Right cardiac atrium (tissue), 5 donors: ENCODE data around the gene SLC25A48. TPM values are rescaled to one million over a fixed set of nuclear protein-coding genes. Genes with fewer than 3 reads are reported as not detected.

Experiments
- ATAC-seq, 2 donors: fragments of 200-7000 bp; cut with Tn5 transposase; one replicate each; pipeline versions ENCODE4 v1.8.0 to v1.9.1; 2020; ENCODE audit warnings: moderate library complexity in 2 of 2, mild to moderate bottlenecking in 1 of 2
- DNase-seq, 3 donors: peaks; one replicate each; pipeline ENCODE4 v3.0.0-alpha.2; 2020
- H3K27ac ChIP-seq: one replicate; pipeline ENCODE4 v1.5.1; 2013; ENCODE audit warnings: mild to moderate bottlenecking, low read length, control low read depth, moderate library complexity
- H3K27me3 ChIP-seq: one replicate; pipeline ENCODE4 v1.6.1; 2013; ENCODE audit not compliant: control insufficient read depth, insufficient read depth
- H3K4me1 ChIP-seq: one replicate; pipeline ENCODE4 v1.6.1; 2013; ENCODE audit warnings: low read length; ENCODE audit not compliant: control insufficient read depth, insufficient read depth
- H3K4me3 ChIP-seq: one replicate; pipeline ENCODE4 v1.5.1; 2013; ENCODE audit warnings: low read length, control low read depth
- H3K9me3 ChIP-seq: one replicate; pipeline ENCODE4 v1.6.1; 2013; ENCODE audit warnings: low read length; ENCODE audit not compliant: control insufficient read depth
- WGBS: extraction: QIAGEN DNeasy Blood & Tissue Kit; methylation state at CpG from one replicate; pipeline ENCODE4 v1.1.7; 2013; 5-methylcytosine and 5-hydroxymethylcytosine counted together
- intact Hi-C, 4 donors: fragments of 100-400 bp; cut with DNase I; formaldehyde crosslinking; loops; one replicate each; pipeline versions ENCODE4 v1.11.0 to v1.14.0; 2022 to 2023
- microRNA-seq, 2 donors: library from miRNA; unstranded; fragments of <30 nt; microRNA quantifications; one replicate each; pipeline ENCODE4 v1.2.0, GENCODE V29; 2020 to 2021
- polyA plus RNA-seq: library from polyadenylated mRNA; stranded (reverse); fragments of 200-250 nt; gene quantifications from one replicate; pipeline ENCODE4 v1.2.3, GENCODE V29; 2013
- total RNA-seq, 4 donors: library from RNA; stranded (reverse); fragmentation: NEBNext Ultra II Directional; extraction: Animal tissue kit (Norgen Biotek cat#: 25700); gene quantifications; one replicate each; pipeline ENCODE4 v1.2.1, GENCODE V29; 2021
- donor health status: healthy with polysubstance abuse.
- donor health status: DM: no; HTN: yes; CAD: no.
- donor health status: DM: no; HTN: no; CAD: no.
- donor health status: DM: no; HTN: yes; CAD: no; lungs with severe emphysema.
- donor health status: DM: yes; HTN: yes; CAD: no.

The SLC25A48 gene
- total and polyA plus RNA-seq, 5 donors = 0.25 TPM; not detected in 4

DNA sequence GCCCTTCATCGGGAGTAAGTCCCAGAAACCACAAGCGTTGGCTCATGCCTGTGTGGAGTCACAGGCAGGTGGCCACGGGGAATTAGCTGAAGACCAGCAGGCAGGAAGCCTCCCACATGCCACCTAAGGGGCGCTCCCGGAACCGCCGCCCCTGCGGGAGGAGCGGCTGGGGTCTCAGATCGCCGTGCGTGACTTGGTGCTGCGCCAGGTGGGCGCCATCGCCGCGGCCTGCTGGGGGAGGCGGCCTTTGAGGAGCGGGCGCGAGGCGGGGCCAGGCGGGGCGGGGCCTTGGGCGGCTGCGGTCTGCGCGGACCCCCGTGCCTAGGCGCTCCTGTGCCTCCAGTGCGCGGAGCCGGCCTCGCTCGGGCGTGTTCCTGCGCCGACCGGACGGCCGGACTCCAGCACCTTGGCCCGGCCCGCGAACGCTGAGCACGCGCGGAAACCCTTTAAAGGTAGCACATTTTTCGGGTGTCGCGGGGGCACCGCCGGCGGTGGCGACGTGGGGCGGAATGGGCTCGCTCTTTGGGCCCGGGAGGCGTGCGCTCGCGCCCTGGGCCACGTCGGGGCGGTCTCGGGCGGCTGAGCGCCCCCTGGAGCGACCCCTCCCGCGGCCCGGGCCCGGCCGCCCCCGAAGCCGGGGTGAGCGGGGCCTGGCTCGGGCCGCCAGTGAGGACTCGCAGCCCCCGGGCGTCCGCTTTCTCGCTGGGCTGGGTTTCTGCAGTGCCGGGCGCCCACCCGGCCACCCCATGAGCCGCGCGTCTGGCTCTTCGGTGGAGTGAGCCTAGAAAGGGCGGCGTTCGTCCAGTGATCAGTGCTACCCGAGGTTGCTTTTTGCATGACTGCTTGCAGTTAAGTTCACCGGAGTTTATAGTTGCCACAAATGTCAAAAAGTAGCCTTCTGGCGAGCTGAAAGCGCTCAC is 95.8 kb downstream of the SLC25A48 start:
- intact Hi-C loops = no loop called here
- peak overlapping the region; percentile 36 for H3K4me3 ChIP-seq
- no peak overlapping the region for H3K27ac ChIP-seq
- H3K27me3 ChIP-seq = peaks cover 3% of the 10 kb centered on the region
- no peaks in the 10 kb centered on the region for H3K9me3 ChIP-seq
- 3% methylated on average over 99 of the region's 99 CpGs for WGBS
- no peaks in the 10 kb centered on the region for H3K4me1 ChIP-seq
- ATAC-seq (no peak), DNase-seq (peak in 1 of 3 donors; percentile 44)

DNA sequence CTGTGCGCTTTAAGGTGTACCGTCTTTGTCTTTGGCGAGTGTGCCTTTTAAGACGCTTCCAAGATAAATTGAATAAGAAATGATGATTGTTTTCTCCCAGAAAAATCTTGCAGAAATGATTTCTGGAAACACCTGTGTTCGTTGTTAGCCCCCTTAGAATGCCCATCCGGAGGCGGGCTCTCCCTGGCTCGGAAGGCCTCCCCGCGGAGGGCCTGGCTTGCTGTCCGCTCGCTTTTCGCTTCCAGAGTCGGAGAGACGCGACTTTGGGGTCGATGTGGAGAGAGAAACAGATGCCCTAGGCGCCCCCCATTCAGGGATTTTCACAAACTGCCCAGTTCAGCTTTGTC is 96.5 kb downstream of the SLC25A48 start:
- H3K4me3 ChIP-seq = no peak overlapping the region
- ATAC-seq = no peak
- no peaks in the 10 kb centered on the region for H3K9me3 ChIP-seq
- no peak for DNase-seq
- H3K27ac ChIP-seq = no peak overlapping the region
- H3K27me3 ChIP-seq = peaks cover 3% of the 10 kb centered on the region
- intact Hi-C loops = no loop called here
- WGBS = 23% methylated on average over 18 of the region's 18 CpGs
- H3K4me1 ChIP-seq = no peaks in the 10 kb centered on the region

DNA sequence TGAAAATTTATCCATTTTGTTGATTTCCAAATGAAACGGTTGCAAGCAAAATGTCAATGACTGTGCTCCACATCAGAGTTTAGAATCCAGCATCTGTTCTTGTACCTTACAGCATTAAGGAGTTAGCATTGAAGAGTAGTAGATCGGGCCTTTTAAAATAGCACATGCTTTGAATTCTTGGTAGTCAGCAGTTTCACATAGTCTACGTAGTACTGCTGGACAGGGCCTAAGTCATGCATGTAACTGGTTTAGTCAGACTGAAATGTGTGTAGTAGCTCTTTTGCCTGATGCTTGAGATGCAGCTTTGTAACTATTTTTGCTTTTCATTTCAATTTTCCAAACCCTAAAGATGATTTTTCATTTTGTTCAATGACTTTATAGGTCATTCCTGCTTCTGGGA is 100.5 kb downstream of the SLC25A48 start:
- Histone ChIP-seq H3K27me3 (no peaks in the 10 kb centered on the region), H3K4me1 (no peaks in the 10 kb centered on the region), H3K4me3 (no peak overlapping the region), H3K27ac (no peak overlapping the region), H3K9me3 (no peaks in the 10 kb centered on the region)
- ATAC-seq = peak in 1 of 2 donors; percentile 38
- WGBS = 62% methylated on average over 3 of the region's 3 CpGs
- intact Hi-C loops = no loop called here
- no peak for DNase-seq

DNA sequence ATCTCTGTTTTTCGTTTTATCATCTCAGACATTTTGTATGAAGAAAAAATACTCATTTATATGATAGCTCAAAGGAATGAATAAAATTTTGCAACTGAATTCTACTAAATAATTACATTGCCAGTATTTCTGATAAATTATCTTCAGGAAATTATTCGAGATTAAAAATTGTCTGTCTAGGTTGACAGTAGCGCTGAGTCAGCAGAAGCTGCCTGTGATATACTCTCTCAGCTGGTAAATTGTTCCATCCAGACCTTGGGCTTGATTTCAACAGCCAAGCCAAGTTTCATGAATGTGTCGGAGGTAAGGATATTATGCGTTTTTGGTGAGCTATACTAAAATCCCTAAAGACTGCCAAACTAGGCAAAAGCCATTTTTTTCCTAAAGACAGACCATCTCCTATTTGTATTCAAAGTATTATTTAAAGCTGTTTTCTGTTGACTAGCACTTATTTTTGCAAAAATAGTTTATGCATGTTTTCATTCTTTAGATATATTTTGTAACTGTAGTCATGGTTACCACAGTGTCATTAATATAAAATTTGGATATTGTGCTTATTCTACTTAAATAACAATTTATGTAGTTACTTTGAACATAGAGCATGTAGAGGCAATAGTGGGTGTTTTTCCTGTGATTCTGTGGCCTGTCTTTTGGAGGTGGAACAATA is 102.9 kb downstream of the SLC25A48 start:
- Histone ChIP-seq H3K27me3 (no peaks in the 10 kb centered on the region), H3K27ac (no peak overlapping the region), H3K9me3 (no peaks in the 10 kb centered on the region), H3K4me3 (no peak overlapping the region), H3K4me1 (no peaks in the 10 kb centered on the region)
- ATAC-seq = no peak
- intact Hi-C loops = no loop called here
- WGBS = 75% methylated on average over 5 of the region's 5 CpGs
- DNase-seq = no peak

Small RNA genes lying within 50 kb of the gene (microRNA-seq; reads per million reads assigned to microRNA genes)
- 0 reads per million in 2 donors for gene MIR5692C1

Other genes starting within 250 kb of the SLC25A48 start
- gene IL9, start 61.2 kb downstream of the SLC25A48 start, total RNA-seq = not detected
- not detected for gene IL9, start 61.2 kb downstream of the SLC25A48 start, polyA plus RNA-seq
- gene LECT2, start 120.3 kb downstream of the SLC25A48 start, total RNA-seq = not detected
- not detected for gene LECT2, start 120.3 kb downstream of the SLC25A48 start, polyA plus RNA-seq
- gene TGFBI, start 194.3 kb downstream of the SLC25A48 start, total RNA-seq = 10 to 100 TPM; 41.6 to 60.4 (median 51.2) TPM
- gene TGFBI, start 194.3 kb downstream of the SLC25A48 start, polyA plus RNA-seq = 44.1 TPM